Colonic mucosa (tissue), 4 donors: ENCODE measurements around the gene SNCG. TPM values are rescaled to one million over a fixed set of nuclear protein-coding genes. Genes with fewer than 3 reads are reported as not detected.

Experiments
- DNase-seq: peaks from one replicate; pipeline ENCODE4 v3.0.0-alpha.2; 2020
- H3K27ac ChIP-seq: fragments of 200-600 bp; one replicate; pipeline ENCODE4 v1.8.0; 2021
- H3K27me3 ChIP-seq: fragments of 200-600 bp; one replicate; pipeline ENCODE4 v1.8.0; 2021
- H3K36me3 ChIP-seq: fragments of 200-600 bp; one replicate; pipeline ENCODE4 v1.8.0; 2021
- H3K4me1 ChIP-seq: fragments of 200-600 bp; one replicate; pipeline ENCODE4 v1.8.0; 2021; ENCODE audit warnings: mild to moderate bottlenecking
- H3K4me3 ChIP-seq: fragments of 200-600 bp; one replicate; pipeline ENCODE4 v1.8.0; 2021
- H3K9ac ChIP-seq, 2 donors: one replicate each; pipeline ENCODE4 v1.7.0; 2013; ENCODE audit warnings: control low read depth in 2 of 2, low read depth in 2 of 2, low read length in 2 of 2
- H3K9me3 ChIP-seq: fragments of 200-600 bp; one replicate; pipeline ENCODE4 v1.8.0; 2021
- CTCF ChIP-seq: fragments of 200-600 bp; IDR thresholded peaks from one replicate; pipeline ENCODE4 v1.8.0; 2022; ENCODE audit warnings: antibody characterized with exemption, mild to moderate bottlenecking
- intact Hi-C: fragments of 100-400 bp; cut with DNase I; formaldehyde crosslinking; loops from one replicate; pipeline ENCODE4 v1.14.1; 2022
- total RNA-seq, 2 donors: library from RNA; stranded (reverse); fragmentation: NEBNext Ultra II Directional in 1 of 2; extraction: Animal tissue kit (Norgen Biotek cat#: 25700) in 1 of 2; gene quantifications; one replicate each; pipeline ENCODE4 v1.2.1, GENCODE V29; 2021
- donor health status: healthy.
- donor health status: DM: no; HTN: no; CAD: no.
- donor health status: DM: no; HTN: no; CAD: no.

The SNCG gene
- total RNA-seq, 2 donors from 2014 or later = 2.6 to 6.6 TPM

DNA sequence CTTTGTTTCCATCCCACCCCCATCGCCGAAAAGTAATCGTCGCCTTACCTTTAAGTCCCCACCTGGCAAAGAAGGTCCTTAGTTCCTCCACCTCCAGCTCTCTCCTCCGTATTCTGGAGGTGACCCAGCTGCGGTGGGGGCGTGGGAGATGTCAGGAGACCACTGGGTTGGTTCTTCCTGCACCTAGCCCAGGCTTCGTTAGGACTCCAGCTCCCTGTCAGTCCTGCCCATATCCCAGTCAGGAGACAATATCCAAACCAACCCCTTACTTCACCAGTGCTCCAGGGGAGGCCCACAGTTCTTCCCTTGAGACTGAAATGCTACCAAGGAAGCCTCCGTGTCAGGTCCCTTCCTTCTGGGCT lies 10.6 kb downstream of the SNCG start:
- intact Hi-C loops = no loop called here
- no peak for DNase-seq
- no peaks in the 10 kb centered on the region for H3K36me3 ChIP-seq
- peak overlapping the region; percentile 69 for H3K27ac ChIP-seq
- H3K9me3 ChIP-seq = no peaks in the 10 kb centered on the region
- peak overlapping the region; percentile 39 for H3K4me3 ChIP-seq
- H3K4me1 ChIP-seq = peaks cover 9% of the 10 kb centered on the region
- no peaks in the 10 kb centered on the region for H3K27me3 ChIP-seq
- peak overlapping the region; percentile 81 to 83 for H3K9ac ChIP-seq
- TF ChIP-seq CTCF = no peak

GRCh38 chr10:86969421-86970041 lies 11.1 kb downstream of the SNCG start:
- no peak for TF ChIP-seq CTCF
- no peaks in the 10 kb centered on the region for H3K36me3 ChIP-seq
- no peaks in the 10 kb centered on the region for H3K9me3 ChIP-seq
- DNase-seq = no peak
- H3K4me1 ChIP-seq = peaks cover 9% of the 10 kb centered on the region
- peak overlapping the region; percentile 77 to 81 for H3K9ac ChIP-seq
- H3K4me3 ChIP-seq = peak overlapping the region; percentile 39
- no peaks in the 10 kb centered on the region for H3K27me3 ChIP-seq
- peak overlapping the region; percentile 69 for H3K27ac ChIP-seq
- intact Hi-C loops = loop anchor here (10.0 kb wide), 1 partner anchor 125 kb away; the partner anchor contains the start of genes GLUD1 and SHLD2

GRCh38 chr10:86970162-86970981 lies 12.0 kb downstream of the SNCG start:
- intact Hi-C loops = loop anchor here (10.0 kb wide), 1 partner anchor 124 kb away; the partner anchor contains the start of genes GLUD1 and SHLD2
- no peak for TF ChIP-seq CTCF
- H3K4me1 ChIP-seq = peaks cover 9% of the 10 kb centered on the region
- H3K9ac ChIP-seq = peak overlapping the region; percentile 77 to 81
- peak; percentile 66 for DNase-seq
- peak overlapping the region; percentile 39 for H3K4me3 ChIP-seq
- no peaks in the 10 kb centered on the region for H3K9me3 ChIP-seq
- H3K27me3 ChIP-seq = no peaks in the 10 kb centered on the region
- no peaks in the 10 kb centered on the region for H3K36me3 ChIP-seq
- peak overlapping the region; percentile 69 for H3K27ac ChIP-seq

DNA sequence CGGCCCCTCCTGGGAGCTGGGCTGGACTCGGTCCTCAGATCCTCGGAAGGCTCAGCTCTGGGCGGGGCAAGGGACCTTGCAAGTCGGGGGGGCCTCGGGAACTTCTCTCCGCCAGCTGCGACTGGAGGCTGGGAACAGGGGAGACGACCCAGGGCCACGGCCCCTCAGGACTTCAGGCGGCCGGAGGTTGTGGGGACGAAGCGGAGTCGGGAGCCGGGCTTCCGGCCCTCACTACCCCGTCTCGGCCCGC lies 12.5 kb downstream of the SNCG start:
- H3K9ac ChIP-seq = peak overlapping the region; percentile 77 to 81
- peaks cover 9% of the 10 kb centered on the region for H3K4me1 ChIP-seq
- H3K27me3 ChIP-seq = no peaks in the 10 kb centered on the region
- intact Hi-C loops = loop anchor here (10.0 kb wide), 1 partner anchor 124 kb away; the partner anchor contains the start of genes GLUD1 and SHLD2
- H3K36me3 ChIP-seq = no peaks in the 10 kb centered on the region
- no peaks in the 10 kb centered on the region for H3K9me3 ChIP-seq
- DNase-seq = no peak
- peak overlapping the region; percentile 69 for H3K27ac ChIP-seq
- H3K4me3 ChIP-seq = peak overlapping the region; percentile 39
- no peak for TF ChIP-seq CTCF

GRCh38 chr10:86971232-86971991 lies 13.0 kb downstream of the SNCG start:
- H3K27ac ChIP-seq = peak overlapping the region; percentile 69
- no peaks in the 10 kb centered on the region for H3K36me3 ChIP-seq
- H3K9me3 ChIP-seq = no peaks in the 10 kb centered on the region
- no peaks in the 10 kb centered on the region for H3K27me3 ChIP-seq
- intact Hi-C loops = loop anchor here (10.0 kb wide), 1 partner anchor 123 kb away; the partner anchor contains the start of genes GLUD1 and SHLD2
- peak; percentile 92 for DNase-seq
- peak overlapping the region; percentile 39 for H3K4me3 ChIP-seq
- peak overlapping the region; percentile 77 to 81 for H3K9ac ChIP-seq
- TF ChIP-seq CTCF = no peak
- H3K4me1 ChIP-seq = peaks cover 9% of the 10 kb centered on the region
